Stimulated activated naive CD4-positive, alpha-beta T cell (primary cell): ENCODE data around the gene CALD1.

Source experiments
- DNase-seq, 6 experiments: peaks; one replicate each; lab custom pipeline; 2025; lab: John Stamatoyannopoulos, UW

Gene CALD1

DNA sequence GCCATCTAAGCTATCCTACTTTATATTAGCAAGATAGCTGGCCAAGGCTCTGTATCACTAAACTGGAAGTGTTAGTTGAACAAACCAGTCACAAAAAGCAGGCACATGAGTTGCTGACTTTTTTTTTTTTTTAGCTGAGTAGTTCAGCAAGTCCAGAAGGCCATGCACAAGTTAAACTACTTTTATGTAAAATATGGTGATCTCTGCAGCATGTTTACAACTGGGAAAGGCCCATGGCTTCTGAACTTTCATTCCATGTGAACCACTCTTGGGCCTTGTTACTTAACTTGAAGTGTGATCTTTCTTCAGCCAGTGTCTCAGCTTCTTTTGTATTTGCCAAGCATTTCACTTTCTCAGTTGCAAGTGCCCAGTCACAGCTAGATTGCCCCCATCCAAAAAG is 78.5 kb downstream of the CALD1 start:
- DNase-seq = no peak

- no peak for DNase-seq
Measured at GRCh38 chr7:134859783-134860182, 80.3 kb downstream of the CALD1 start.

- peak; percentile 2 to 81 (median 50) for DNase-seq
Measured at GRCh38 chr7:134865001-134865845, 85.8 kb downstream of the CALD1 start.

GRCh38 chr7:134866617-134867016 is 87.2 kb downstream of the CALD1 start:
- no peak for DNase-seq

GRCh38 chr7:134870156-134870555 is 90.7 kb downstream of the CALD1 start:
- DNase-seq = no peak

GRCh38 chr7:134870781-134871180 is 91.3 kb downstream of the CALD1 start:
- DNase-seq = no peak

DNA sequence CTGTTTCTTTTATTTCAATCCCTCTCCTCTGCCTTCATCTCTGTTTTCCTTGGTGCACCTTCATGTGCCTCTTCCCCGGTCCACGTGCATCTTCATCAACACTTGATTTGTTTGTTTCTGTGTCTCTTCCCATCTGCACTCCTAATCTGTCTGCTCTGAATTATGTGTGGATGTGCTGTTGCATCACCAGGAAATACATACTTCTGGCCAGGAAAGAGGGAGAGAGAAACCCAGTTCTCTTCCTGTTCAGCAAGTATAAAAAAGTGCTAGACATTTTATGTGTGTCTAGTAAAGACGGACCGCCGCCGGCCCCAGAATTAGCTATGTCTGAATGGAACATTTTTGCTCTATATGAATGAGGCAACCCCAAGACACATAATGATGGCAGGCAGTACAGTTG is 93.8 kb downstream of the CALD1 start:
- no peak for DNase-seq

DNA sequence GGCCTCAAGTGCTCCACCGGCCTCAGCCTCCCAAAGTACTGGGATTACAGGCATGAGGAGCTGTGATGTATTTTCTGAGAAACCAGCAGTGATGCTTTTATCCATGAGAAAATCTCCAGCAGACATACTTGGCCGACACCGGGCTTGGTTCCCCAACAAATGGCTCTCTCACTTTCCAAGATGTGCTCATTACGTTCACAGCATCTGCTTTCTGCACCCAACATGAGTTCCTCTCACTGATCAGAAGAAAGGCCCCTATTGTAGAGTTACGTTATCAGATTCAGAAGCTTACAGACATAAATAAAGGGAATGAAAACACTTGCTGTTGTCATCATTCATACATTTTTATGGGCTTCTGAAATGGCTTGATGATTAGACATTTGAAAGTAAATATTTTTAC is 95.0 kb downstream of the CALD1 start:
- DNase-seq = no peak

- DNase-seq = no peak
Measured at GRCh38 chr7:134875867-134876266, 96.4 kb downstream of the CALD1 start.

GRCh38 chr7:134878746-134879357 is 99.4 kb downstream of the CALD1 start:
- no peak for DNase-seq

DNA sequence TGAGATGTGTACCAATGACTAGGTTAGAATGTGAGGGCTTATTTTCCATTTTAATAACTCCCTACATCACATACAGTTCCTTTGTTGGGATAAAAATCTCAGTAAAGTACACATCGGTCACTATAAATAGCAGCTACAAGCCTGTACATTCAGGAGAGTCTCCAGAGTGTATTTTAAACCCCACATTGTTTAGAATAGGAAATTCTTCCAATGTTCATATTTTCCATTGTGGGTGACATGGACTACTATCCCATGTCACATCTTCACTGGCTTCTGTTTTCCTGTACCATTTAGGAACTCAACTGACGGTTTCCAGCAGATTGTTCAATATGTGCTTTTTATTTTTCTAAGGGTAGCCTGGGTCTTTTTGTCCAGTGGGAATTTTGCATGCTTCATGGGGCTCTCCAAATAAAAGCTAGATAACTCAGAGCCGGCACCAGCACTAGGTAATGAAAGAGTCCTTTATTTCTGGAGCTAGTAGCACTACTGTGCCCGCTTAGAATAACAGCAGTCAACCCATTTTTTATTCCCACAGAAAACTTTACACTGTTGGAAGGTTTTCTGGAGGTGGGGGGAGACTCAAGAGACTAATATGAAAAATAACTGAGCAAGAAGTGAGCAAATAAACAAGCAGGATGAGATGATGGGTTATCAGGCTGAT is 100.5 kb downstream of the CALD1 start:
- DNase-seq = no peak

DNA sequence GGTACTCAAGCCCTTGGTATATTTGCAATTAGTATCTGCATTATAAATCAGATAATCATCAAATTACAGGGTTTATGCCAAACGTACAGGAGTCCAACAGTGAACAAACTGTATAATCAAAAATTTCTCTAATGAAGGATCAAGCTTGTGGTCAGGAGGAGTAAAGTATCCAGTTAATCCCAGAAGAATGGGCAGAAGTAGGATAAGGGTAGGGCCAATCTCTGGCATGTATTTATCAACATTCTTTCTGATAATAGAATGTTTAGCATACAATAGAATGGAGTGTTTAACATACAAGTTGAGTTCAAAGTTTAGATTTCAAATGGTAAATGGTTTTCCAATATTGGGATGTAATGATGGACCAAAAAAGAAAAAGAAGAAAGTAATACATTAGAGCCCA is 103.0 kb downstream of the CALD1 start:
- no peak for DNase-seq

DNA sequence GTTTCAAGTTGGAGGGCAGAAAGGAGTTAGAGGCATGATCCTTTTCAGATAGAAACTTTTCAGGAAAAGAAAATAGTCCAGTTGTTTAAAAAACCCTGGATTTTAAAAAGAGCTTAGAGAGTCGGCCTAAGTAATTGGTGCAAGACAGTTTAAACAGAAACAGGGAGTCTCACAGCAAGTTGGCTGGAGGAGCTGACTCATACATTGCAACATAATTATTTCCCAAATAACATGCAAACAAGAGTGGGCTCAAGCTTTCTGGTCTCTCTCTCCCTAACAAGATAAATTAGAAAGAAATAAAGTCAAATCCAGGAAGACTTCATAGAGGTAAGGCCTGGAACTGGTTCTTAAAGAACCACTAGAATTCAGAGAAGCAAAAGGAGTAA is 106.5 kb downstream of the CALD1 start:
- DNase-seq = no peak

DNA sequence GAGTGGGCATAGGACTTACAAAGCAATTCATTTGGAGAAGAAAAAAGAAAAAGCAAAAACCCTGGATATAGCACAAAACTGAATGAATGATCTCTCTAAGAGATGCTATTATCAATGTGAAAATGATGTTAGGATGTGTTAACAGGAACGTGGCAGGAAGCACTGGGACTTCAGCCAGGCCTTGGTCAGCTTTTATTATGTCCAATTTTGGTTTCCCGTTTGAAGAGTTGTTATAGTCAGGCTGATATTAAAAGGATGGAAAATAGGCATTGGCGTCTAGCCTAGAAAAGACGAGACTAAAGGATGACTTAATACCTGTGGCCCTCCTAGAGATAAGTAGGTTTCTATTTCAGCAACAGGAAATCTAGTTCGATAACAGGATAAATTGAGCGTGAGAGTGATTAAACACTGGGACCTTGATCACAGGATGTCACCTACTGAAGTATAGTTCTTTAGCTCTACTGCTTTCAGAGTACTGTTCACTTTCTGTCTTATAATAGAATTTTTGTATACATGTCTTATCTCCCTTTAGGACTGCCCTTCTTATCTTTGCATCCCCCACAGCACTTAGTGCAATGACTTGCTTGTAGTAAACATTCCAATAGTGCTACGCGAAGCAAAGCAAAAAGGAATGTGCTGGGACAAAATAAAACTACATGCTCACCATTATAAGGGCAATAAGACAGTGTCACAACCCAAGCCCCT is 107.1 kb downstream of the CALD1 start:
- DNase-seq = peak in 3 of 6 experiments; percentile 1 to 44 (median 31)

GRCh38 chr7:134887523-134887922 is 108.1 kb downstream of the CALD1 start:
- DNase-seq = no peak

- DNase-seq = no peak
Measured at GRCh38 chr7:134888141-134888740, 108.8 kb downstream of the CALD1 start.

DNA sequence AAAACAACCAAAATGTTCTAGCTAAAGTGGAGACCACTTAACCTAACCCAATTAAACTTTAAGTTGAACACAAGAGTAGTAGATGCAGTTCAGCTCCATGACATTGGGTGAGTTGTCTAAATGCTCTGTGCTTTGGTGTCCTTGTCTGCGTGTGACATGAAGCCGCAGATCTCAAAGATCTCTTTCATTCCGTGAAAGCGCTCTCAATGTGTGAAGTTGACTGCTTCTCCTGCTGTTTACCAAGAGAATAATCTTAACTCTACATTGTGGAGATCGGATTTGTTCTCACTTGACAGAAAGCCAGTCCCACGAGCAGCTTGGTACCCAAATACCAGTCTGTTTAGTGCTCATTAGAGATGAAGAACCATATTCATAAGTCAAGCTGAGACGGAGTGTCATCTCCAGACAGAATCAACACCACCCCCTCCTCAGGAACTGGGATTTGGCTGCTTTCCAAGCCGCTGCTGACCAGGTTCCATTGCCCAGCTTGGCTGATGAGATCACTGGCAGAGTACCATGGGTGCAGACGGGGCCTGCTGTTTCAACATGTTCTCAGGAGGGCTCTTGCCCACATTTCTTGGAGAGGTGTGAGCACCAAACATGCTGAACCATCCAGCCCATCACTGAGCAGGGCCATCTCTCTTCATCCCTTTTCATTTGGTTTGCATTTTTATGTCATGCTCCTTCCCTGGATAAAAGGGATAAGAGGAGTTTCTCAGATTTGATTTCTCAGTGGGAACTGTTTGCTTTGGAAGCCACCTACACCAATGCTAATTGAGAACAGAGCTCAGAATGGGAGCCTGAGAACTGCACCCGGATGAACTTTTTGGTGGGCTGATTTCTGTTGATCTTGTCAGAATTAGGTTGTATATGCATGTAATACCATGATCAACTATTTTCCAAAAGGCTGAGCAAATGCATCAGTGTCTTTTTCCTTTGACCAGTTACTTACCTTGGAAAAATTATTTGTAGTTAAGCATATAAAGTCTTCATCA is 111.1 kb downstream of the CALD1 start:
- no peak for DNase-seq

DNA sequence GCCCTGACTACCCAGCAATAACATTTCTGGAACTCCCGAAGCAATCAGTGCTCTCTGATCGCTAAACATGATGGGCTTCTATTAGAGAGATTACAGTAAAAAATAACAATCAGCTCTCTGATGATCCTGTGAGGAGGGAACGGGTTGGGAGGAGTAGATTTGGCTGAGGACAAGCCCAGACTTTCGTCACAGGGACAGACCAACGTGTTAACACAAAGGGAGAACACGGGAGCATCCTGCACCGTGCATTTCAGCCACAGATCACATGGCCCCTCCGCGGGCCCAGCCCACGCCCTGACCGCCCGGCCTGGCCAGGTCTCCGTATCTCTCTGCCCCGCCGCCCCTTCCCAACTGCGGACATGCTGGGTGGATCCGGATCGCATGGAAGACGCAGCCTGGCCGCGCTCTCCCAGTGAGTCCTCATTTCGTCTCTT is 111.8 kb downstream of the CALD1 start:
- DNase-seq = no peak

DNA sequence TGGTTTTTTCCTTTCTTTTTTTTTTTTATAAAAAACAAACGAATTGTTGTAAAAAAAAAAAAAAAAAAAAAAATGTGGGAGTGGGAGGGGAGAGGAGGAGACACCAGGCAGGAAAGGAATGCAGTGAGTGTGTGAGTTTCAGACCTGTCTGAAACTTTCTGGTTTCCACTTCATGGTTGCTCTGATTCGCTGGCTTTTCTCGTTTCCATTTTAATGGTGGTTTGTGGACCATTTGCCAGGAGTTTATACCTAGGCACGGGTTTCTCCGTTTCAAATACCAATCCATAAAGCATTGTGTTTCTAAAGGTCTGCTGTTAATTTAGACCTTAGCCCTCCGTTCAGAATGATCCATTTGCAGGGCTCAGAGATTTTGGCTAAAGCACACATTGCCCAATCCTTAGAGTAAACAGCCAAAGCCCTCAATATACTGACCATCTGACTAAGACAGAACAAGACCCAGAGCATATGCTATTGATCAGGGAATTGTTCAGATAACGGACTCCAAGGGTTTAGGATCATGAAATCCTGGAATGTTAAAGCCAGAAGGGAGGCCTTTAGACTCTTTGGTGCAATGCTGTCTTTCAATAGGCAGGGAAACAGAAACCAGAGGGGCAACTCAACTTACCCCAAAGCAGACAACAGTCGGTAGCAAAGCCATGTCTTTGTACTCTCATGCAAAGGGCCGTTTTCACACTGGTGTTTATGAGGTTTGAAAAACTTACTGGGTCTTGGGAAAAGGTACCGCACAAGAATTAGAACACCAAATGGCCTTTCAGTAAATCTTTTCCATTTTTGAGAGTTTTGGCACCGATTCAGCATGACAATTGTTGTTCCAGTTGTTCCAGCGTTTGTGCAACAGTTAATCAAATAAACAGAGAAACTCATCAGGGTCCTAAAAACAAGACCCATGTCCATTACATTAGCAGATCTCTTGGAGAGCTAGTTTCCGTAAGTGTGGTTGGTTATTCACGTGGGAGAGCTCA is 112.6 kb downstream of the CALD1 start:
- DNase-seq = no peak

DNA sequence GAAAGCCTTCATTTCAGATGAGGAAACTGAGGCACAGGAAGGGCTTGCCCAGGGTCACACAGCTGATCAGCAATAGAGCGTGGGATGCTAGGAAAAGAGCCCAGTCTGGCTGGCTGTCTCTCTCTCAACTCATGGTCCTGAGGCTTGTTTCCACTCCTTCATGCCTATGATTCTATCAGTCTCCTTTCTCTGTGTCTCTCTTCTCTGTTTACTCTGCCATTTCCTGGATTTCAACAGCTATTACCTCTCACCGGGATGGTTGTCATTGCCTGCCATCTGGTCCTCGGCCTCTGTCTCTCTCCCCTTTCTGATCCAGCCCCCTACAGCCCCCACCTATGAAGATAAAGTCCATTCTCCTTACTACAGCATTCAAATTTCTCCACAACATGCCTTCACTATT is 113.5 kb downstream of the CALD1 start:
- no peak for DNase-seq
